ENCODE measurements around the gene PPIG.

- TF ChIP-seq SIN3A (IDR thresholded peaks at IDR 0.05; ENCODE audit: borderline replicate concordance, insufficient read depth, low read length) = no peak
- no peak for TF ChIP-seq POLR2AphosphoS5 (IDR thresholded peaks at IDR 0.05; ENCODE audit: low read depth, low read length)
- TF ChIP-seq REST (IDR thresholded peaks at IDR 0.05; ENCODE audit: insufficient read depth in 1 of 2, low read depth in 2 of 2, low read length in 2 of 2) = no peak
- TF ChIP-seq TAF1 (IDR thresholded peaks at IDR 0.05; ENCODE audit: borderline replicate concordance, insufficient read depth, low read length) = no peak
Observed at GRCh38 chr2:169613876-169614275, 29.7 kb downstream of the PPIG start.
